MCF 10A (cell line): ENCODE data around the gene RUNX3. TPM values are rescaled to one million over a fixed set of nuclear protein-coding genes. Genes with fewer than 3 reads are reported as not detected.
A peak's percentile ranks its signal among the peaks of the same experiment; 100 is the strongest.
"Not testable (repeated sequence)": the region's sequence is repeated elsewhere in the genome, so short reads cannot be mapped to it uniquely, and the experiment has no call there.

Source experiments
- Bru-seq: library from RNA; stranded (reverse); fragments of 400-500 nt; gene quantifications from one replicate; lab custom pipeline; 2021; lab: Mats Ljungman, UMichigan
- BruChase-seq, 2 experiments: library from RNA; stranded (reverse); fragments of 400-500 nt; gene quantifications; one replicate each; lab custom pipeline; 2021; lab: Mats Ljungman, UMichigan
- BruUV-seq: library from RNA; stranded (reverse); fragments of 400-500 nt; replicated peaks from 2 replicates; lab custom pipeline; 2021; lab: Mats Ljungman, UMichigan
- CTCF ChIA-PET: fragments of 300-600 bp; sonication (Branson Sonifier 250); formaldehyde crosslinking; extraction: SDS; loops from one replicate; lab custom pipeline; 2021; ENCODE audit warnings: antibody characterized with exemption, inconsistent platforms; lab: Yijun Ruan, JAX
- POLR2A ChIA-PET: fragments of 300-600, 350-650 bp; sonication (Branson Sonifier 250); formaldehyde crosslinking; extraction: SDS; loops from one replicate; lab custom pipeline; 2020; ENCODE audit warnings: antibody characterized with exemption, inconsistent platforms; lab: Yijun Ruan, JAX
- DNase-seq: peaks from one replicate; pipeline ENCODE4 v3.0.0-alpha.2; 2018; ENCODE audit not compliant: unreplicated experiment
- H3K27ac Mint-ChIP-seq: one replicate; pipeline ENCODE4 v1.8.0; 2022; ENCODE audit warnings: mild to moderate bottlenecking, low read depth, mixed read lengths; ENCODE audit not compliant: unreplicated experiment
- H3K27me3 Mint-ChIP-seq: one replicate; pipeline ENCODE4 v1.8.0; 2022; ENCODE audit warnings: mixed read lengths; ENCODE audit not compliant: insufficient read depth, unreplicated experiment
- H3K36me3 Mint-ChIP-seq: one replicate; pipeline ENCODE4 v1.8.0; 2022; ENCODE audit warnings: mild to moderate bottlenecking, moderate library complexity, mixed read lengths; ENCODE audit not compliant: insufficient read depth, unreplicated experiment
- H3K4me1 Mint-ChIP-seq: one replicate; pipeline ENCODE4 v1.8.0; 2022; ENCODE audit warnings: mixed read lengths; ENCODE audit not compliant: insufficient read depth, unreplicated experiment
- H3K4me3 Mint-ChIP-seq: one replicate; pipeline ENCODE4 v1.8.0; 2022; ENCODE audit warnings: mild to moderate bottlenecking, moderate library complexity, mixed read lengths; ENCODE audit not compliant: unreplicated experiment
- H3K9me3 Mint-ChIP-seq: one replicate; pipeline ENCODE4 v1.8.0; 2022; ENCODE audit warnings: mixed read lengths; ENCODE audit not compliant: unreplicated experiment
- intact Hi-C: fragments of 100-400 bp; cut with micrococcal nuclease; formaldehyde crosslinking; loops from 2 replicates; pipeline ENCODE4 v1.14.1; 2022
- long read RNA-seq: library from polyadenylated mRNA; stranded (forward); transcript quantifications from one replicate; pipeline ENCODE4 v2.0.0, GENCODE V29; 2022
- total RNA-seq: library from RNA; stranded (reverse); gene quantifications from 2 replicates; pipeline ENCODE4 v1.2.3, GENCODE V29; 2022
- TF ChIP-seq, protein P1 (sequence below): fragments of 200-600 bp; IDR thresholded peaks from one replicate; pipeline ENCODE4 v1.8.0; 2022; ENCODE audit warnings: antibody characterized with exemption, mild to moderate bottlenecking; ENCODE audit not compliant: unreplicated experiment

The RUNX3 gene
- total RNA-seq (not detected in 2 replicates), Bru-seq, nascent RNA (not detected), BruChase-seq, experiment 1, labeled RNA remaining after a 6-hour chase (percentile 2 among the genes with signal in this experiment), BruChase-seq, experiment 2, labeled RNA remaining after a 2-hour chase (not detected)
- long read RNA-seq = 0 reads

DNA sequence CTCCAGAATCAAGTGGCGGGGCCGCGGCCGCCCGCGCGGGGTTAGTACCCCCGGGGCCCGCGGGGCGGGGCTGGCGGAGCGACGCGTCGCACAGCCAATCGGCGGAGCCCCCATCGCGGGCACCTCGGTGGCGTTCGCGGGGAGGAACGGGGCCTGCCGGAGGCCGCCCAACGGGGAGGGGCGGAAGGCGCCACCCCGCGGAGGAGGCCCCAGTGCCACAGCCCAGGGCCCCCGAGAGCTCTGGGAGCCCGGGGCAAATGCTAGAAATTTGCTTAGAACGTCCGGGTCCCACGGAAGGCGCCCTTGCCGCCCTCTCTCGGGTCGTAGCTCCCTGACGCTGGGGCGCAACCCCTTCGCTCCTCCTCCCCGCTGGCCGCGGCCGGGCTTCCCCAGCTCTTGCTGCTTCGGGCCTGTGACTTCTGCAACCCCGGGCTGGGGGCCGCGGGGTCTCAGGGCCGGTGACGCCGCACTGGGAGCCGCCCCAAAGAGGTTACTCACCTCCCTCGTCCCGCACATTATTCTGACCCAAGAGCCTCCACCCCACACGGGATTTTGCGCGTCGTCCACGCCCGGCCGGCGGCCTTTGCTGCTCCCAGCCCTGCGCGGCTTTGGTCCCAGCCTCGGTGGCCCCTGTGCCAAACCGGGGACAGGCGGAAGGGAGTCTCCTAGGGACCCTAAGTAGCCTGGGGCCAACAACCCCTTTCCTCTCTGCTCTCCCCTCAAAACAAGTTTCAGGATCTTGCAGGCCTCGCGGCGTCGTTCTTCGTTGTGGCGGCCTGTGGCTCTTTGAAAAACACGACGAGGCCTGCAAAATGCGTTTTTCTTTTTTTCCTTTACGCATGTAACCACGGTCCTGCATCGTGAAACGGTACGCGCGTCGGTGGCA lies at the start of gene RUNX3:
RUNX3 (minus strand) TSS at position 17 of the 886 bp plus-strand sequence. CDS start 408 bp downstream, outside the sequence.
- TF ChIP-seq, protein P1, sequence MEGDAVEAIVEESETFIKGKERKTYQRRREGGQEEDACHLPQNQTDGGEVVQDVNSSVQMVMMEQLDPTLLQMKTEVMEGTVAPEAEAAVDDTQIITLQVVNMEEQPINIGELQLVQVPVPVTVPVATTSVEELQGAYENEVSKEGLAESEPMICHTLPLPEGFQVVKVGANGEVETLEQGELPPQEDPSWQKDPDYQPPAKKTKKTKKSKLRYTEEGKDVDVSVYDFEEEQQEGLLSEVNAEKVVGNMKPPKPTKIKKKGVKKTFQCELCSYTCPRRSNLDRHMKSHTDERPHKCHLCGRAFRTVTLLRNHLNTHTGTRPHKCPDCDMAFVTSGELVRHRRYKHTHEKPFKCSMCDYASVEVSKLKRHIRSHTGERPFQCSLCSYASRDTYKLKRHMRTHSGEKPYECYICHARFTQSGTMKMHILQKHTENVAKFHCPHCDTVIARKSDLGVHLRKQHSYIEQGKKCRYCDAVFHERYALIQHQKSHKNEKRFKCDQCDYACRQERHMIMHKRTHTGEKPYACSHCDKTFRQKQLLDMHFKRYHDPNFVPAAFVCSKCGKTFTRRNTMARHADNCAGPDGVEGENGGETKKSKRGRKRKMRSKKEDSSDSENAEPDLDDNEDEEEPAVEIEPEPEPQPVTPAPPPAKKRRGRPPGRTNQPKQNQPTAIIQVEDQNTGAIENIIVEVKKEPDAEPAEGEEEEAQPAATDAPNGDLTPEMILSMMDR = no peak
- H3K4me3 Mint-ChIP-seq = no peak within 1 kb of the TSS
- BruUV-seq = no TSS peak
- no peak within 1 kb of the TSS for H3K27ac Mint-ChIP-seq
- ChIA-PET CTCF (interaction anchor here (0.6 to 0.9 kb wide), 9 partner anchors 44 to 720 kb away, joined by 3 to 4 read pairs (median 3); no protein-coding TSS in a partner anchor), POLR2A (interaction anchor here (0.6 kb wide), 1 partner anchor 171 kb away, joined by 3 read pairs; no protein-coding TSS in a partner anchor)
- peaks cover 27% of the 10 kb centered on the region for H3K27me3 Mint-ChIP-seq
- no peaks in the 10 kb centered on the region for H3K4me1 Mint-ChIP-seq
- no peaks in the 10 kb centered on the region for H3K36me3 Mint-ChIP-seq
- DNase-seq = no peak
- no peaks in the 10 kb centered on the region for H3K9me3 Mint-ChIP-seq
- intact Hi-C loops = no loop called here

DNA sequence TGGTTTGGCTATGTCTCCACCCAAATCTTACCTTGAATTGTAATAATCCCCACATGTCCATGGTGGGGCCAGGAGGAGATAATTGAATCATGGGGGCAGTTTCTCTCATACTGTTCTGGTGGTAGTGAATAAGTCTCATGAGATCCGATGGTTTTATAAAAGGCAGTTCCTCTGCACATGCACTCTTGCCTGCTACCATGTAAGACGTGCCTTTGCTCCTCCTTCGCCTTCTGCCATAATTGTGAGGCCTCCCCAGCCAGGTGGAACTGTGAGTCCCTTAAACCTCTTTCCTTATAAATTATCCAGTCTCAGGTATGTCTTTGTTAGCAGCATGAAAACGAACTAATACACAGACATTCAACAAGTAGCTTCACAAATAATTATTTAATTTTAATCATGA lies 49.2 kb upstream of the RUNX3 start:
- H3K4me3 Mint-ChIP-seq, intact Hi-C loops, H3K27me3 Mint-ChIP-seq, DNase-seq, H3K4me1 Mint-ChIP-seq, H3K36me3 Mint-ChIP-seq, BruUV-seq, POLR2A ChIA-PET, H3K27ac Mint-ChIP-seq: not testable (repeated sequence)
- CTCF ChIA-PET = interaction anchor here (0.8 kb wide), 1 partner anchor 28 kb away, joined by 3 read pairs; no protein-coding TSS in a partner anchor
- peaks cover 25% of the 10 kb centered on the region for H3K9me3 Mint-ChIP-seq

DNA sequence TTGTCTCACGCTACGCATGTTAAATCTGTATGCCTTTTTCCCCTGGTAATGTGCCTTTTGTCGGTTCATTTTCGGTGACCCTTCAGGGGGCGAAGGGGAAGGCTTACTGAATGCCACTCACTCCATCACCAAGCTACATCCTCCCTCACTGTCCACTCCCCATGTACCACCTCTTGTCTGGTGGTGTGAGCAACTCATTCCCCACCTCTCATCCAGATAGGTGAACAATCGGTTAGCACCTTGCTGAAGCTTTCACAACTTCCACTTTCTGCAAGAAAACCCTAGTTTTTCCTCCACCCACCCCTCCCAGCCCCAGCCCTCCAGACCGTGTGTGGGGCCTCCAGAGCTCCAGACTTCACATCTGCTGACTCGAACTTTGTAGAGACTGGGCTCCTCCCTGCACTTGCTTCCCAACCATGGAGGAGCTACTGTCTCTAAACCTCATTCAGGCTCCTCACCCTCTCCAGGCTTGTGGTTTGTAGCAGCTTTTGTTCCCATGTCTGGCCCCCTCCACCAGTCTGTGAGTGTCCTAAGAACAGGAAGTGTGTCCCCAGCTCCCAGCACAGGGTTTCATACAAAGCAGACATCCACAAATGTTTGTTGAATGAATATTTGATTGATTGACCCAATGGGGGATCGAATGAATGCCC lies 48.4 kb upstream of the RUNX3 start:
- Mint-ChIP-seq H3K27ac (no peak overlapping the region), H3K27me3 (no peaks in the 10 kb centered on the region), H3K9me3 (peaks cover 26% of the 10 kb centered on the region), H3K36me3 (peaks cover 3% of the 10 kb centered on the region), H3K4me3 (no peak overlapping the region), H3K4me1 (no peaks in the 10 kb centered on the region)
- intact Hi-C loops = no loop called here
- POLR2A ChIA-PET = no interaction called here
- no TSS peak for BruUV-seq
- no peak for DNase-seq
- CTCF ChIA-PET = no interaction called here
- TF ChIP-seq, protein P1 = no peak

DNA sequence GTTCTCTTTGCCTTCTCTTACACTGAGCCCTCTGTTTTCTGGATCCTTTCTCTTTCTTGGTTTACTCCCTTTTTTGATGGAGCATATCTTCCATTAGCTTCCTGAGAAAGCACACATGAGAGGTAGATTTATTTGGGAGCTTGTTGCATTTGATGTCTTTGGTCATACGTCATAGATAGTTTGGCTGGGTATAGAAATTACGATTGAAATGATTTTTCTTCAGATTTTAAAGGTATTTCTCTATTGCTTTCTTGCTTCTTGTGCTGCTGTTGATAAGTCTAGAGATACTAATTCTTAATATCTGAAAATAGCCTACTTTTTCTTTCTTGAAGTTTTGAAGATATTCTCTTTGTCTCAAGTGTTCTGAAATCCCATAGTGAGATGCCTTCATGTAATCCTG lies 45.3 kb upstream of the RUNX3 start:
- BruUV-seq = no TSS peak
- Mint-ChIP-seq H3K27ac (no peak overlapping the region), H3K36me3 (peaks cover 5% of the 10 kb centered on the region), H3K4me3 (no peak overlapping the region), H3K9me3 (peaks cover 26% of the 10 kb centered on the region), H3K27me3 (no peaks in the 10 kb centered on the region), H3K4me1 (peaks cover 15% of the 10 kb centered on the region)
- DNase-seq = no peak
- ChIA-PET CTCF (interaction anchor here (1.0 kb wide), 1 partner anchor 44 kb away, joined by 3 read pairs; no protein-coding TSS in a partner anchor), POLR2A (no interaction called here)
- intact Hi-C loops = no loop called here
- TF ChIP-seq, protein P1 = no peak
